ENCODE measurements around the gene BCL2L12.

BCL2L12 gene

DNA sequence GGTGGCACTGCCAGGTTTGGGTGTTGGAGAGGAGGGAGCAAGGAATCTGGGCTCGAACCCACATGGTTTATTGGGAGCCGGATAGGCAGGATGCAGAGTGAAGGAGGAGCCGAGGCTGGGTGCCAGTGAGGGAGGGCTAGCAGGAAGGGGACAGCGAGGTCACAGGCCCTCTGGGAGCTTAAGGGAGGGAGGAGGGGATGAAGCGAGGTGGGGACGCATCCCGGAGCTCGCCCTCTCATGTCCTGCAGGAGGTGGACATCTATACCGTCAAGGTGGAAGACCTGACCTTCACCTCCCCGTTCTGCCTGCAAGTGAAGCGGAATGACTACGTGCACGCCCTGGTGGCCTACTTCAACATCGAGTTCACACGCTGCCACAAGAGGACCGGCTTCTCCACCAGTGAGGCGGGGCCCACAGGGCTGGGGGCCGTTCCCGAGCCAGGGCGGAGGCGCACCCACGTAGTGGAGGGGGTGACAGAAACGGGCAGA lies 20.2 kb downstream of the BCL2L12 start:
- no peak for DNase-seq

GRCh38 chr19:49686503-49687088 lies 20.9 kb downstream of the BCL2L12 start:
- no peak for DNase-seq

DNA sequence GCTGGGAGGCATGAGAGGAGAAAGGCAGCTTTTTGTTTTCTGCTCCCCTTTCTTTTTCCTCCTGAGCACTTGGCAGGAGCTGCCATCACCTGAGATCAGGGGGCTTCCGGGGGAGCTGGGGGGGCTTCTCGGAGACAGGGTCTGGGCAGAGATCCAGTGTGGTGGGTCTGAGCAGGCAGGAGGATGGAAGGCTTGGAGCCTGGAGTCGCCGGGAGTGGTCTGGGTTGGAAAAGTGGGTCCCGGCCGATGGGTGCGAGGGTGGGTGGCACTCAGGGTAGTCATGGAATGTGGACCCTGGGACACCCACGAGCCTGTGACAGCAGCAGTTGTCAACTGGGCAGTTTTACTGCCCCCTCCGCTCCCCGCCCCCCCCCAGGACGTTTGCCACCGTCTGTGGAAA lies 21.4 kb downstream of the BCL2L12 start:
- no peak for DNase-seq

- DNase-seq = no peak
Measured at GRCh38 chr19:49687566-49688316, 22.0 kb downstream of the BCL2L12 start.

DNA sequence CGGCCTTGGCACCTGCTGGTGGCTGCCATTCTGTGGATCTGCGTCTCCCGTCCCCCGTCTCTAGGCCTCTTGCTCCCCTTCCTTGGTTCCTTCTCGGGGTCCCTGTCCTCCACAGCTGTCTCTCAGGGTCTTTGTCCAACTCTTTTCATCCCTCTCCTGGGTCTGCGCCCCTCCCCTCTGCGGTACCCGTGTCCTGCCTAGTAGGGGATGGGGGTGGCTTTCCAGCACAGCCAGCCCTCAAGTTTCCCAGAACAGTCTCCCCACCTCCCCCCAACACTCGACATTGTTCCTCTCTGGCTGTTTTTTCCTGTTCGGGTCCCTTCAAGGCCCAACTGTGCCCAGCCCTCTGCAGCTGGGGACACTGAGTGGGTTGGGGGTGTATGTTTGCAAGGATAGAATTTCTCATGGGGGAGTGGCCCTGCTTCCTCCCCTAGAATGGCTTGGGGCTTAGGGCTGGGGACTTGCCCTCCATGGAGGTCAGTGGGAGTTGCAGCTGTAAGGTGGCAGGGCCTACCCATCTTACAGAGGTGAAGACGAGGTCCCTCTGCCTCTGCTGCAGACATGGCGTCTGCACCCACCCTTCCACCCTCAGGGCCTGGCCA lies 22.9 kb downstream of the BCL2L12 start:
- no peak for DNase-seq

- peak in 1 of 2 experiments; percentile 49 for DNase-seq
Measured at GRCh38 chr19:49689133-49690078, 23.7 kb downstream of the BCL2L12 start, which contains the start of gene ADM5. ADM5 (plus strand) TSS chr19:49689594; CDS start chr19:49689838, 244 bp downstream.

GRCh38 chr19:49690079-49690655 lies 24.4 kb downstream of the BCL2L12 start:
- DNase-seq = no peak

DNA sequence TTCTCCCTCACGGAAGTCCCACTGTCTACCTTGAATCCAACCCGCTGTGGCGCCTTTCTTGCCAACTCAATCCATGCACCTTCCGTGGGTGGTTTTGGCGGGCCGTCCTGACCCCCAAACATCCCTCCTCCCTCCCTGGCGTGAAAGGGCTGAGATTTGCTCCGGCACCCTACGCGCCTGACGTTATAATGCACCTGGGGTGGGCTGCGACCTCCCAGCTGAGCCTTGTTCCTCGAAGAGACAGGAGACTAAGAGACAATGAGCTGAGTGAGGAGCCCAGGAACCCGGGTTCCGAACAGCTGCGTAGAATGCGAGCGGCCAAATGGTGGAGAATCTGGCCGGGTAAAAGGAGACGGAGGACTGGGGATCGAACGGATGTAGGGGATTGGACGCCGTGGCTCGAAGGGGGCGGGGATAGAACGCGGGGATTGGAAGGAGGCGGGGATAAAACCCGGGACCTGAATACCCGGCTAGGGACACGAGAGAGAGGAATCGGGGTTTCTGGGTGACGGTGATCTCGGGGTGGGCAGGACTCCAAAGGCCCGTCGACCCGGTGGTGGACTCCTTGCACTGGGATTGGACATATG lies 25.0 kb downstream of the BCL2L12 start, which contains the start of gene CPT1C:
CPT1C (plus strand) TSS at position 461 of the 587 bp plus-strand sequence. CDS start 1,137 bp downstream, outside the sequence.
- DNase-seq = peak; percentile 94 to 95

- DNase-seq = peak; percentile 86 to 88
Measured at GRCh38 chr19:49691243-49692146, 25.8 kb downstream of the BCL2L12 start.

GRCh38 chr19:49692147-49692506 lies 26.4 kb downstream of the BCL2L12 start:
- no peak for DNase-seq

GRCh38 chr19:49696115-49696514 lies 30.4 kb downstream of the BCL2L12 start:
- DNase-seq = no peak

DNA sequence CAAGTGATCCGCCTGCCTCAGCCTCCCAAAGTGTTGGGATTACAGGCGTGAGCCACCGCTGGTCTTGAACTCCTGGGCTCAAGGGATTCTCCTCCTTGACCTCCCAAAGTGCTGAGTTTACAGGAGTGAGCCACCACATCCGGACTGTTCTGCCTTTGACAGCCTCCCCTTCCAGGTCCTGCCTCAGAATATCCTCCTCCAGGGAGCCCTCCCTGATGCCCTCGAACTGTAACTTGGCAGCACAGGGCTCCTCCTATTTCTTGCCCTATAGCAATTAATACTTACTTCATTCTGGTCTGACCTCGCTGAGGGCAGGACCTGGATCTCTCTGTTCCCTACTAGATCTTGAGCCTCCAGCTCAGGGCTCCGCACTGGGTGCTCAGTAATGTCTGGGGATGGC lies 31.1 kb downstream of the BCL2L12 start:
- DNase-seq = no peak

- DNase-seq = no peak
Measured at GRCh38 chr19:49699364-49699763, 33.6 kb downstream of the BCL2L12 start.

DNA sequence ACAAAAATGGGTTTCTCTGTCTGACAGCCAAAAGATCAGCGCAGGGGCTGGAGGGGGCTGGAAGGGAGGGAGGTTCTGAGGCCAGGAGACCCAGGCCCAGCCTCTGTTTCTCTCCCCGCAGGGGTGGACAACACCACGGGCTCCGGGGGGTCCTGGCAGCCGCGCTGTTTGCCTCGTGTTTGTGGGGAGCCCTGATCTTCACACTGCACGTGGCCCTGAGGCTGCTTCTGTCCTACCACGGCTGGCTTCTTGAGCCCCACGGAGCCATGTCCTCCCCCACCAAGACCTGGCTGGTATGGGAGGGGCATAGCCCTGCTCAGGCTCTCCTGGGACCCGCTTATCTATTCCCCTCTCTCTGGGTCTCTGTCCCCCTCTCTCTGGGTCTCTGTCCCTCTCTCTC lies 34.8 kb downstream of the BCL2L12 start:
- DNase-seq = no peak

DNA sequence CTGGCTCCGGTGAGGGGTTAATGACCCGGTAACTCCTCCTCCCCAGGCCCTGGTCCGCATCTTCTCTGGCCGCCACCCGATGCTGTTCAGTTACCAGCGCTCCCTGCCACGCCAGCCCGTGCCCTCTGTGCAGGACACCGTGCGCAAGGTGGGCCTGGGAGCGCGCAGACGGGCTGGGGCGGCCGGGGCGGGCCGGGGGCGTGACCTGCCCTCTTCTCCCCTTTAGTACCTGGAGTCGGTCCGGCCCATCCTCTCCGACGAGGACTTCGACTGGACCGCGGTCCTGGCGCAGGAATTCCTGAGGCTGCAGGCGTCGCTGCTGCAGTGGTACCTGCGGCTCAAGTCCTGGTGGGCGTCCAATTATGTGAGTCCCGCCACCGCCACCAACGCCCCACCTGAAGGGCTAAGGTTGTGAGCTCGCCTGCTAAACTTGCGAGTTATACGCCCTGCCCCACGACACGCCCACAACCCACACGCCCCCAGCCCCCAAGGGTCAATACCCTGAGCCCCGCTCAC lies 35.6 kb downstream of the BCL2L12 start:
- no peak for DNase-seq

GRCh38 chr19:49704888-49705642 lies 39.3 kb downstream of the BCL2L12 start:
- DNase-seq = no peak

DNA sequence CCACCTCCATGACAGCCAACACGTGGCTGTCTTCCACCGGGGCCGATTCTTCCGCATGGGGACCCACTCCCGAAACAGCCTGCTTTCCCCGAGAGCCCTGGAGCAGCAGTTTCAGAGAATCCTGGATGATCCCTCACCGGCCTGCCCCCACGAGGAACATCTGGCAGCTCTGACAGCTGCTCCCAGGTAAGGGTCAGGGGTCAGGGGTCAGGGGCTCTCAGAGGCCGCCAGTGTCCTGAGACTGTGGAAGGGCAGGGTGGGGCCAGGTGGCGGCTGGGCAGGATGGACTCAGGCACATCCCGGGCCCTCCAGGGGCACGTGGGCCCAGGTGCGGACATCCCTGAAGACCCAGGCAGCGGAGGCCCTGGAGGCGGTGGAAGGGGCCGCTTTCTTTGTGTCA lies 40.2 kb downstream of the BCL2L12 start:
- no peak for DNase-seq

GRCh38 chr19:49710372-49710951 lies 44.7 kb downstream of the BCL2L12 start:
- DNase-seq = no peak

- no peak for DNase-seq
Measured at GRCh38 chr19:49712397-49712859, 46.7 kb downstream of the BCL2L12 start.

Data from NCI-H524 (cell line).